SH-SY5Y (cell line): ENCODE results near the gene SAP30BP.

Source experiments
- GATA2 ChIP-seq: IDR thresholded peaks from 2 replicates; pipeline ENCODE4 v1.6.1; 2011; ENCODE audit warnings: mild to moderate bottlenecking, low read depth, low read length
- GATA3 ChIP-seq: IDR thresholded peaks from 2 replicates; pipeline ENCODE4 v1.6.1; 2011; ENCODE audit warnings: low read depth, mild to moderate bottlenecking, low read length, moderate library complexity

DNA sequence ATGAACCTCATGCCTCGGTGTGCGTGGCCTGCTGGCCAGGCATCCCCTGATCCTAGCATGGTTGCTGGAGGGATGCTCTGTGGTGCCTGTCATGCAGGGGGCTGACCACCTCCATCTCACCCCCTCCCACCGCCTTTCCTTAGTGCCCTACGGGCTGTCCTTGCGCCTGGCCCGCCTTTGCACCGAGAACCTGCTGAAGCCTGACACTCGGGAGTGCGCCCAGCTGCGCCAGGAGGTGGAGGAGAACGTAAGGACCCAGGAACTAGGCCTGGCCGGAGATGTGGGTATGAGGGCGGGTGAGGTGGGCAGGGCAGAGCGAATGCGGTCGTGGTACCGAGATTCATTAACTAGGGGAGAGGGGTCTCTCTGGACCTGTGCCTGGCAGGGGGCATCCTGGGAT, 73.1 kb downstream of the SAP30BP start:
- TF ChIP-seq GATA3 (no peak), GATA2 (no peak)
